Cardiac muscle cell (in vitro differentiated cells and primary cell): ENCODE results near the gene GRHL3. TPM values are rescaled to one million over a fixed set of nuclear protein-coding genes. Genes with fewer than 3 reads are reported as not detected.

Experiments
- DNase-seq, 2 donors: peaks; one replicate each; pipeline versions ENCODE4 v3.0.0 to v3.0.0-alpha.2; 2010 to 2017; ENCODE audit warnings: low read depth in 1 of 2, low spot score in 1 of 2
- H3K27ac ChIP-seq: fragments of 200-600 bp; sonication (generic); 2 replicates; pipeline ENCODE4 v1.5.1; 2016
- H3K27me3 ChIP-seq: fragments of 200-600 bp; sonication (generic); 2 replicates; pipeline ENCODE4 v1.6.0; 2016; ENCODE audit warnings: control low read depth
- H3K36me3 ChIP-seq: fragments of 200-600 bp; sonication (generic); 2 replicates; pipeline ENCODE4 v1.5.1; 2016; ENCODE audit warnings: control low read depth
- H3K4me1 ChIP-seq: fragments of 200-600 bp; sonication (generic); 2 replicates; pipeline ENCODE4 v1.8.1; 2017; ENCODE audit warnings: low read depth, mild to moderate bottlenecking, mixed run types
- H3K4me3 ChIP-seq: fragments of 200-600 bp; sonication (generic); 2 replicates; pipeline ENCODE4 v1.5.1; 2016; ENCODE audit warnings: mild to moderate bottlenecking
- H3K9me3 ChIP-seq: fragments of 200-600 bp; sonication (generic); 2 replicates; pipeline ENCODE4 v1.5.1; 2017; ENCODE audit warnings: low read depth, mild to moderate bottlenecking, control low read depth
- CTCF ChIP-seq: IDR thresholded peaks from 2 replicates; pipeline ENCODE4 v1.5.1; 2012; ENCODE audit warnings: low read depth, mild to moderate bottlenecking, low read length
- polyA plus RNA-seq: library from polyadenylated mRNA; unstranded; fragments of >200 nt; fragmentation: Nextera tagmentation; extraction: Ambion mirVana; gene quantifications from 2 replicates; pipeline ENCODE4 v1.2.1, GENCODE V29; 2016
- total RNA-seq: library from RNA; depleted of rRNA; stranded (reverse); fragments of >200 nt; gene quantifications from 2 replicates; pipeline ENCODE4 v1.2.3, GENCODE V29; 2016

Gene GRHL3
- total and polyA plus RNA-seq, 2 experiments from 2014 or later: 0.54 TPM; not detected in 1

DNA sequence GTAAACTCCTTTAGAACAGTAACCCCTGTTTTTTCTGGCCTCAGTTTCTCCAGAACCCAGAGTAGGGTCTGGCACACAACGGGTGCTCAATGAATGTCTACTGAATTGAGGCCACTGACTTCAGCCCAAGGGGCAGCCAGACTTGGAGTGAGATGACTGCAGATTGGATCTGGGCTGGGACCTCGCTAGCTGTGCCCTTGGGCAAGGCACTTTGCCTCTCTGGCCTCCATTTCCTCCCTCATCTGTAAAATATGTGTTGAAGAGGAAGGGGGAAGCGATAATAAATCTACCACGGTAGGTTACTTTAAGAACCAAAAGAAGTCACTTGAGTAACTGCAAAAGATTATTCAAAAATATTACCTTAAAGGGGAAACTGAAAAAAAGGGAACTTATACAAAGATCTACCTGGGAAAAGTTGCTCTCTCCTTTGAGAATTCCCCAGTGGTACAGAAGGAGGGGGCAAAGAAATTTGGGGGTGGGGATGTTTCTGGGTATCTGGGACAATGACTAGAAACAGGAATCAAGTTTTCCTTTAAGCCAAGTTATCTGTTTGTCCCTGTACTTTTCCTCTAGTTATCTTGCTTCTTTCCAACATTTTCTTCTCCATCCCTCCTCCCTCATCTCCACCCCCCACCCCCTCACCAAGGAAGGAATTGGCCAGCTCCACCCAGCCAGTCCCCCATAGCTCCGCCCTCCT, 394 bp upstream of the GRHL3 start:
- DNase-seq: no peak
- Histone ChIP-seq H3K4me1 (peaks cover 14% of the 10 kb centered on the region), H3K36me3 (no peaks in the 10 kb centered on the region), H3K9me3 (no peaks in the 10 kb centered on the region), H3K27ac (no peak overlapping the region), H3K27me3 (peaks cover 26% of the 10 kb centered on the region), H3K4me3 (no peak overlapping the region)
- TF ChIP-seq CTCF: no peak

DNA sequence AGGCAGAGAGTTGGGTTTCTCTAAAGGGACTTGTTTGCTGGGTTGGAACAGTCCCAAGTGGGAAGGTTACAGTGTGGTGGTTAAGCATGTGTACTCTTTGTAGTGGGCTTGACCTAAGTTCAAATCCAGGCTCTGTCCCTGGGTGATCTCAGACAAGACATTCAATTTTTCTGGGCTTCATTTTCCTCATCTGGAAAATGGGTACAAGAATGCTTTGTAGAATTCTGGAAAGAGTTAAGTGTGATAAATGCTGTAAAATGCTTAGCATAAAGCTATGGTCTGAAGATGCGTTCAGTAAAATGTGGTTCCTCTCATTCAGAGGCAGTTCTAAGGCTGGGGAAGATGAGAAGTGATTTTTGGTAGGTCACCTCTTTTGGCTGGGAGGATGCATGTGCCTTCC, 805 bp downstream of the GRHL3 start:
- H3K4me3 ChIP-seq: no peak overlapping the region

GRCh38 chr1:24321126-24321525, 2.0 kb downstream of the GRHL3 start:
- Histone ChIP-seq H3K4me3 (no peak overlapping the region), H3K9me3 (no peaks in the 10 kb centered on the region), H3K27ac (no peak overlapping the region), H3K4me1 (peaks cover 14% of the 10 kb centered on the region), H3K36me3 (no peaks in the 10 kb centered on the region), H3K27me3 (peaks cover 26% of the 10 kb centered on the region)
- no peak for DNase-seq
- no peak for TF ChIP-seq CTCF

More for the DNA sequence above, 805 bp downstream of the GRHL3 start:
- Histone ChIP-seq H3K4me1 (peaks cover 14% of the 10 kb centered on the region), H3K27ac (no peak overlapping the region), H3K27me3 (peaks cover 26% of the 10 kb centered on the region), H3K9me3 (no peaks in the 10 kb centered on the region), H3K36me3 (no peaks in the 10 kb centered on the region)
- DNase-seq: no peak
- TF ChIP-seq CTCF: no peak

- Histone ChIP-seq H3K4me3 (peak overlapping the region; percentile 9), H3K27me3 (peaks cover 26% of the 10 kb centered on the region), H3K36me3 (no peaks in the 10 kb centered on the region), H3K4me1 (peaks cover 14% of the 10 kb centered on the region), H3K9me3 (no peaks in the 10 kb centered on the region), H3K27ac (no peak overlapping the region)
- peak; percentile 37 to 91 for DNase-seq
- no peak for TF ChIP-seq CTCF
These were observed 2.7 kb downstream of the GRHL3 start for GRCh38 chr1:24321697-24322469.

GRCh38 chr1:24322470-24323177, 3.5 kb downstream of the GRHL3 start:
- no peak overlapping the region for H3K27ac ChIP-seq
- H3K36me3 ChIP-seq: no peaks in the 10 kb centered on the region
- peaks cover 14% of the 10 kb centered on the region for H3K4me1 ChIP-seq
- peaks cover 26% of the 10 kb centered on the region for H3K27me3 ChIP-seq
- no peak for TF ChIP-seq CTCF
- peak overlapping the region; percentile 9 for H3K4me3 ChIP-seq
- no peaks in the 10 kb centered on the region for H3K9me3 ChIP-seq
- peak; percentile 37 to 47 for DNase-seq
